ENCODE data around the gene NUCB1. TPM values are rescaled to one million over a fixed set of nuclear protein-coding genes. Genes with fewer than 3 reads are reported as not detected.
A peak's percentile ranks its signal among the peaks of the same experiment; 100 is the strongest.

Gene NUCB1
- total and polyA plus RNA-seq, 9 of the 15 experiments (the other 6 are each of a cell fraction or from before 2014, with no cell fraction given): 3.1 to 153 (median 71.7) TPM

GRCh38 chr19:48967346-48968178 is 67.5 kb downstream of the NUCB1 start (continued):
- TF ChIP-seq, protein P1, sequence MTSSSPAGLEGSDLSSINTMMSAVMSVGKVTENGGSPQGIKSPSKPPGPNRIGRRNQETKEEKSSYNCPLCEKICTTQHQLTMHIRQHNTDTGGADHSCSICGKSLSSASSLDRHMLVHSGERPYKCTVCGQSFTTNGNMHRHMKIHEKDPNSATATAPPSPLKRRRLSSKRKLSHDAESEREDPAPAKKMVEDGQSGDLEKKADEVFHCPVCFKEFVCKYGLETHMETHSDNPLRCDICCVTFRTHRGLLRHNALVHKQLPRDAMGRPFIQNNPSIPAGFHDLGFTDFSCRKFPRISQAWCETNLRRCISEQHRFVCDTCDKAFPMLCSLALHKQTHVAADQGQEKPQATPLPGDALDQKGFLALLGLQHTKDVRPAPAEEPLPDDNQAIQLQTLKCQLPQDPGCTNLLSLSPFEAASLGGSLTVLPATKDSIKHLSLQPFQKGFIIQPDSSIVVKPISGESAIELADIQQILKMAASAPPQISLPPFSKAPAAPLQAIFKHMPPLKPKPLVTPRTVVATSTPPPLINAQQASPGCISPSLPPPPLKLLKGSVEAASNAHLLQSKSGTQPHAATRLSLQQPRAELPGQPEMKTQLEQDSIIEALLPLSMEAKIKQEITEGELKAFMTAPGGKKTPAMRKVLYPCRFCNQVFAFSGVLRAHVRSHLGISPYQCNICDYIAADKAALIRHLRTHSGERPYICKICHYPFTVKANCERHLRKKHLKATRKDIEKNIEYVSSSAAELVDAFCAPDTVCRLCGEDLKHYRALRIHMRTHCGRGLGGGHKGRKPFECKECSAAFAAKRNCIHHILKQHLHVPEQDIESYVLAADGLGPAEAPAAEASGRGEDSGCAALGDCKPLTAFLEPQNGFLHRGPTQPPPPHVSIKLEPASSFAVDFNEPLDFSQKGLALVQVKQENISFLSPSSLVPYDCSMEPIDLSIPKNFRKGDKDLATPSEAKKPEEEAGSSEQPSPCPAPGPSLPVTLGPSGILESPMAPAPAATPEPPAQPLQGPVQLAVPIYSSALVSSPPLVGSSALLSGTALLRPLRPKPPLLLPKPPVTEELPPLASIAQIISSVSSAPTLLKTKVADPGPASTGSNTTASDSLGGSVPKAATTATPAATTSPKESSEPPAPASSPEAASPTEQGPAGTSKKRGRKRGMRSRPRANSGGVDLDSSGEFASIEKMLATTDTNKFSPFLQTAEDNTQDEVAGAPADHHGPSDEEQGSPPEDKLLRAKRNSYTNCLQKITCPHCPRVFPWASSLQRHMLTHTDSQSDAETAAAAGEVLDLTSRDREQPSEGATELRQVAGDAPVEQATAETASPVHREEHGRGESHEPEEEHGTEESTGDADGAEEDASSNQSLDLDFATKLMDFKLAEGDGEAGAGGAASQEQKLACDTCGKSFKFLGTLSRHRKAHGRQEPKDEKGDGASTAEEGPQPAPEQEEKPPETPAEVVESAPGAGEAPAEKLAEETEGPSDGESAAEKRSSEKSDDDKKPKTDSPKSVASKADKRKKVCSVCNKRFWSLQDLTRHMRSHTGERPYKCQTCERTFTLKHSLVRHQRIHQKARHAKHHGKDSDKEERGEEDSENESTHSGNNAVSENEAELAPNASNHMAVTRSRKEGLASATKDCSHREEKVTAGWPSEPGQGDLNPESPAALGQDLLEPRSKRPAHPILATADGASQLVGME (CRISPR knock-in tag; IDR thresholded peaks at IDR 0.05): 0 out of 2 replicates have a peak, but pooled peaks have one; percentile 18
- TF ChIP-seq MTA1 (IDR thresholded peaks at IDR 0.05; ENCODE audit: borderline replicate concordance) (no peak), FOXP1 (CRISPR knock-in tag; IDR thresholded peaks at IDR 0.05) (peak; percentile 69; the same call in 1 of the 2 replicates), KDM1A (IDR thresholded peaks at IDR 0.05) (no peak), MLX (CRISPR knock-in tag; conservative IDR thresholded peaks at IDR 0.05) (0 out of 4 replicates have a peak, but pooled peaks of 1 of the 2 experiments have one; percentile 70), ATF4 (CRISPR knock-in tag; IDR thresholded peaks at IDR 0.05) (0 out of 2 replicates have a peak, but pooled peaks have one; percentile 22), KDM5B (IDR thresholded peaks at IDR 0.05; ENCODE audit: insufficient replicate concordance, low read depth, low read length) (peak; percentile 97), ARID4B (CRISPR knock-in tag; IDR thresholded peaks at IDR 0.05) (0 out of 2 replicates have a peak, but pooled peaks have one; percentile 19), GTF2F1 (IDR thresholded peaks at IDR 0.05; ENCODE audit: low read depth, low read length) (0 out of 2 replicates have a peak, but pooled peaks have one; percentile 13), ZEB2 (IDR thresholded peaks at IDR 0.05) (no peak), CBX3 (IDR thresholded peaks at IDR 0.05; ENCODE audit: borderline replicate concordance in 1 of 2, low read length in 2 of 2) (no peak; a peak in 1 of 3 replicates), KLF10 (CRISPR knock-in tag; IDR thresholded peaks at IDR 0.05) (peak; percentile 80; the same call in 1 of the 2 replicates), ZKSCAN8 (CRISPR knock-in tag; IDR thresholded peaks at IDR 0.05) (no peak), CBFA2T3 (IDR thresholded peaks at IDR 0.05) (no peak)
